GM19023 (cell line): Measurements from ENCODE around the gene TTYH1.
"Not testable (repeated sequence)": the region's sequence is repeated elsewhere in the genome, so short reads cannot be mapped to it uniquely, and the experiment has no call there.

Experiments used
- ATAC-seq: cut with Tn5 transposase; IDR thresholded peaks from one replicate; pipeline ENCODE4 v1.9.1; 2021; ENCODE audit warnings: mild to moderate bottlenecking, moderate library complexity; ENCODE audit not compliant: unreplicated experiment

The TTYH1 gene

GRCh38 chr19:54458648-54459281 lies 43.5 kb downstream of the TTYH1 start:
- no peak for ATAC-seq

- ATAC-seq, result no peak
Observed at GRCh38 chr19:54459282-54460229, 44.3 kb downstream of the TTYH1 start.

GRCh38 chr19:54460230-54461005 lies 45.2 kb downstream of the TTYH1 start:
- no peak for ATAC-seq

- ATAC-seq, result no peak
Observed at GRCh38 chr19:54461210-54461609, 45.9 kb downstream of the TTYH1 start.

GRCh38 chr19:54461613-54462012 lies 46.3 kb downstream of the TTYH1 start:
- ATAC-seq, result no peak

- no peak for ATAC-seq
Observed at GRCh38 chr19:54462047-54462654, 46.9 kb downstream of the TTYH1 start.

GRCh38 chr19:54462655-54463530 lies 47.6 kb downstream of the TTYH1 start:
- ATAC-seq, result peak; percentile 10

GRCh38 chr19:54463531-54464043 lies 48.3 kb downstream of the TTYH1 start, which contains the start of gene LENG9:
LENG9 (minus strand) TSS chr19:54463778; CDS start chr19:54463526, 252 bp downstream.
- peak; percentile 62 for ATAC-seq

- peak; percentile 45 for ATAC-seq
Observed at GRCh38 chr19:54464044-54464629, 48.9 kb downstream of the TTYH1 start.

- ATAC-seq, result peak; percentile 44
Observed at GRCh38 chr19:54464630-54465425, 49.6 kb downstream of the TTYH1 start.

GRCh38 chr19:54465426-54466109 lies 50.3 kb downstream of the TTYH1 start:
- ATAC-seq, result no peak

- not testable (repeated sequence) for ATAC-seq
Observed at GRCh38 chr19:54466110-54466480, 50.8 kb downstream of the TTYH1 start.

GRCh38 chr19:54469496-54469934 lies 54.3 kb downstream of the TTYH1 start:
- no peak for ATAC-seq

GRCh38 chr19:54470276-54470887 lies 55.1 kb downstream of the TTYH1 start:
- no peak for ATAC-seq

- ATAC-seq, result no peak
Observed at GRCh38 chr19:54470991-54471782, 55.9 kb downstream of the TTYH1 start.

GRCh38 chr19:54473071-54473891 lies 58.0 kb downstream of the TTYH1 start, which contains the start of gene CDC42EP5:
CDC42EP5 (minus strand) TSS chr19:54473296; CDS start chr19:54465547, 7,749 bp downstream.
- ATAC-seq, result no peak
